Trophoblast cell (in vitro differentiated cells and primary cell): ENCODE results near the gene CELSR3.

Source experiments
- DNase-seq, 2 donors: peaks; one replicate each; pipeline ENCODE4 v3.0.0-alpha.2; 2016
- H2AFZ ChIP-seq: 2 replicates; pipeline ENCODE4 v1.6.1; 2013; ENCODE audit warnings: low read length, moderate library complexity, mild to moderate bottlenecking; ENCODE audit not compliant: insufficient read depth, poor library complexity
- H2AK5ac ChIP-seq: 2 replicates; pipeline ENCODE4 v1.6.1; 2013; ENCODE audit warnings: mild to moderate bottlenecking, low read length
- H2BK120ac ChIP-seq: 2 replicates; pipeline ENCODE4 v1.6.1; 2013; ENCODE audit warnings: low read length, mild to moderate bottlenecking, moderate library complexity; ENCODE audit not compliant: insufficient read depth, poor library complexity
- H2BK12ac ChIP-seq: 2 replicates; pipeline ENCODE4 v1.6.1; 2013; ENCODE audit warnings: mild to moderate bottlenecking, low read length, moderate library complexity
- H2BK5ac ChIP-seq: 2 replicates; pipeline ENCODE4 v1.6.1; 2013; ENCODE audit warnings: low read length, low read depth, moderate library complexity, mild to moderate bottlenecking; ENCODE audit not compliant: poor library complexity
- H3K14ac ChIP-seq: 2 replicates; pipeline ENCODE4 v1.6.1; 2013; ENCODE audit warnings: mild to moderate bottlenecking, low read length
- H3K18ac ChIP-seq: 2 replicates; pipeline ENCODE4 v1.6.1; 2013; ENCODE audit warnings: mild to moderate bottlenecking, low read length
- H3K23ac ChIP-seq: 2 replicates; pipeline ENCODE4 v1.6.1; 2013; ENCODE audit warnings: low read length
- H3K27ac ChIP-seq: 2 replicates; pipeline ENCODE4 v1.5.1; 2013; ENCODE audit warnings: low read depth, mild to moderate bottlenecking, inconsistent platforms, low read length, moderate library complexity
- H3K27me3 ChIP-seq: 2 replicates; pipeline ENCODE4 v1.6.1; 2013; ENCODE audit warnings: inconsistent platforms, mild to moderate bottlenecking, low read length, moderate library complexity; ENCODE audit not compliant: insufficient read depth
- H3K36me3 ChIP-seq, 2 experiments: 1 replicate in 1 of 2; 2 replicates in 1 of 2; pipeline ENCODE4 v1.6.1; 2013; ENCODE audit warnings: low read length in 2 of 2, mild to moderate bottlenecking in 2 of 2, moderate library complexity in 1 of 2; ENCODE audit not compliant: insufficient read depth in 2 of 2, control insufficient read depth in 1 of 2
- H3K4ac ChIP-seq: 2 replicates; pipeline ENCODE4 v1.6.1; 2013; ENCODE audit warnings: low read depth, mild to moderate bottlenecking, low read length, moderate library complexity
- H3K4me1 ChIP-seq, 2 experiments: 1 replicate in 1 of 2; 2 replicates in 1 of 2; pipeline ENCODE4 v1.6.1; 2013; ENCODE audit warnings: low read length in 2 of 2, mild to moderate bottlenecking in 2 of 2, moderate library complexity in 1 of 2; ENCODE audit not compliant: insufficient read depth in 2 of 2, control insufficient read depth in 1 of 2
- H3K4me2 ChIP-seq: 2 replicates; pipeline ENCODE4 v1.6.1; 2013; ENCODE audit warnings: inconsistent platforms, mild to moderate bottlenecking, low read length, moderate library complexity
- H3K4me3 ChIP-seq: 2 replicates; pipeline ENCODE4 v1.5.1; 2013; ENCODE audit warnings: mild to moderate bottlenecking, low read depth, low read length, inconsistent platforms
- H3K79me1 ChIP-seq: one replicate; pipeline ENCODE4 v1.6.1; 2013; ENCODE audit warnings: low read length
- H3K79me2 ChIP-seq: 2 replicates; pipeline ENCODE4 v1.6.1; 2013; ENCODE audit warnings: low read length, mild to moderate bottlenecking; ENCODE audit not compliant: control insufficient read depth, insufficient read depth, poor library complexity
- H3K9ac ChIP-seq: 2 replicates; pipeline ENCODE4 v1.6.1; 2013; ENCODE audit warnings: mild to moderate bottlenecking, low read length
- H3K9me3 ChIP-seq: 2 replicates; pipeline ENCODE4 v1.6.1; 2013; ENCODE audit warnings: low read depth, mild to moderate bottlenecking, control low read depth, inconsistent platforms, low read length; ENCODE audit not compliant: insufficient read depth
- H4K12ac ChIP-seq: 2 replicates; pipeline ENCODE4 v1.6.1; 2013; ENCODE audit warnings: low read depth, mild to moderate bottlenecking, low read length, moderate library complexity
- H4K8ac ChIP-seq: 2 replicates; pipeline ENCODE4 v1.6.1; 2013; ENCODE audit warnings: low read depth, mild to moderate bottlenecking, low read length, moderate library complexity
- H4K91ac ChIP-seq: one replicate; pipeline ENCODE4 v1.6.1; 2013; ENCODE audit warnings: low read depth, mild to moderate bottlenecking, low read length, moderate library complexity
- WGBS: extraction: QIAGEN DNeasy Blood & Tissue Kit; methylation state at CpG from one replicate; pipeline ENCODE4 v1.1.7; 2013; ENCODE audit warnings: missing lambda C conversion rate; ENCODE audit not compliant: insufficient read length, insufficient coverage; ENCODE audit errors: extremely low coverage; 5-methylcytosine and 5-hydroxymethylcytosine counted together

Gene CELSR3

DNA sequence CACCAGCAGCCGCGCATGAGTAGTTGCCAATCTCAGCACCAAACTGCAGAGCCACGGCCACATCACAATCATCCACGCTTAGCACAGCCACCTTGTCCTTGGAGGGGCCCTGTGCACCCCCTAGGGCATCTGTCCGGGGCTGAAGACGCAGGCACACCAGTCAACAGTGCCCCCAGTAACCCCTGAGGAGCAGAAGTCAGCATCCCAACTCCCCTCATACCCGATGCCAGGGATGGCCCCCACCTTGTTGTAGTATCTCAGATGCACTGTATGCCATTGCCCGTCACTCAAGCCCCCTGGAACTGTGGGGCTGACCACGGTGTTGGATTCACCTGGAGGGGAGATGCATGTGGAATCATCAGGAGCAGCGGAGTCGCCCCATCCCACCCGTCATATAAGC, 7.6 kb downstream of the CELSR3 start:
- Histone ChIP-seq H3K9me3 (peaks cover 22% of the 10 kb centered on the region), H2BK12ac (no peak overlapping the region), H3K79me1 (no peaks in the 10 kb centered on the region), H3K79me2 (no peaks in the 10 kb centered on the region), H3K9ac (no peak overlapping the region), H2BK5ac (no peak overlapping the region), H3K23ac (no peak overlapping the region), H4K91ac (no peak overlapping the region), H2AK5ac (no peak overlapping the region), H3K27me3 (no peaks in the 10 kb centered on the region), H2BK120ac (no peak overlapping the region), H2AFZ (no peak overlapping the region), H4K12ac (no peak overlapping the region), H3K4me1 (peaks cover 4 to 9% of the 10 kb centered on the region in 2 experiments), H4K8ac (no peak overlapping the region), H3K4me3 (no peak overlapping the region), H3K4ac (no peak overlapping the region), H3K4me2 (no peak overlapping the region), H3K36me3 (no peaks in the 10 kb centered on the region), H3K18ac (no peak overlapping the region), H3K14ac (no peak overlapping the region), H3K27ac (no peak overlapping the region)
- WGBS = no CpG with 5 or more reads among the region's 12 CpGs
- DNase-seq = no peak

DNA sequence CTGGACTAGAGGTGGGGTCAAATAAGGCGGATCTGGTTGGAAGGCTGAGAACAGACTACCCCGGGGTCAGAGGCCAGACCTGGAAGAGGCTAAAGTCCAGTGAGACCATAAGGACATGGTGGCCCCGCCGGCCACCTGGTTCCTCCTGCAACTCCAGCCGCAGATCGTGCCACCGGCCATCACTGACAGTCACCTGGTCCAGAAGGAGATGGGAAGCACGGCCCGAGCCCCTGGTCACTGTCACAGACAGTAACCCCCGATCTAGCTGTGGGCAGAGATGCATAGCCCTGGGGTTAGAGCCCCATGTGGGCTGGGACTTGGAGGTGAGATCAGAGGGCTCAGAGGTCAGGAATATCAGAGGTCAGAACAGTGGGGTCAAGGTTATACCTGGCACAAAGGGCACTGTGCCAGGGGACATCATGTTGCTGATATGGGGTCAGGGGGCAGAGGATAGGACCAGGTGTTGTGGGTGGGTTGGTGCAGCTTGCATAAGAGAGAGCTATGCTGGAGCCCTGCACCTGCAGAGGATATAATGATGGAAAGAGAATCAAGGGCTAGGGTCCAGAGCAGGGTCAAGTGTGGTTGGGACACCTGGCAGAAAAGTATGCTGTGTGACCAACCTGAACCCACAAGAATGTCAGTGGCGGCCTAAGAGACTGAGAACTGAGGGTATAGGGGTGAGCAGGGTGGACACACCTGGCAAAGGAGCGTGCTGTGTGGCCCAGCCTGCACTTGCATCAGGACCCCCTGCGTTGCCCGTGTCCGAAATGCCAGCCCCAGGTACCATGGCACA, 9.6 kb downstream of the CELSR3 start:
- H3K9ac ChIP-seq = no peak overlapping the region
- peaks cover 12% of the 10 kb centered on the region for H3K9me3 ChIP-seq
- no peak overlapping the region for H3K27ac ChIP-seq
- no peak overlapping the region for H2BK12ac ChIP-seq
- no peak overlapping the region for H3K23ac ChIP-seq
- H3K79me2 ChIP-seq = no peaks in the 10 kb centered on the region
- DNase-seq = no peak
- H3K14ac ChIP-seq = no peak overlapping the region
- no peaks in the 10 kb centered on the region for H3K27me3 ChIP-seq
- H2BK120ac ChIP-seq = no peak overlapping the region
- peaks cover 4 to 9% of the 10 kb centered on the region in 2 experiments for H3K4me1 ChIP-seq
- H2AK5ac ChIP-seq = no peak overlapping the region
- H2AFZ ChIP-seq = no peak overlapping the region
- no peak overlapping the region for H3K4ac ChIP-seq
- H4K8ac ChIP-seq = no peak overlapping the region
- H4K12ac ChIP-seq = no peak overlapping the region
- no peak overlapping the region for H3K4me2 ChIP-seq
- no peaks in the 10 kb centered on the region for H3K36me3 ChIP-seq
- H3K18ac ChIP-seq = no peak overlapping the region
- H3K4me3 ChIP-seq = no peak overlapping the region
- H3K79me1 ChIP-seq = no peaks in the 10 kb centered on the region
- no CpG with 5 or more reads among the region's 15 CpGs for WGBS
- H2BK5ac ChIP-seq = no peak overlapping the region
- no peak overlapping the region for H4K91ac ChIP-seq

DNA sequence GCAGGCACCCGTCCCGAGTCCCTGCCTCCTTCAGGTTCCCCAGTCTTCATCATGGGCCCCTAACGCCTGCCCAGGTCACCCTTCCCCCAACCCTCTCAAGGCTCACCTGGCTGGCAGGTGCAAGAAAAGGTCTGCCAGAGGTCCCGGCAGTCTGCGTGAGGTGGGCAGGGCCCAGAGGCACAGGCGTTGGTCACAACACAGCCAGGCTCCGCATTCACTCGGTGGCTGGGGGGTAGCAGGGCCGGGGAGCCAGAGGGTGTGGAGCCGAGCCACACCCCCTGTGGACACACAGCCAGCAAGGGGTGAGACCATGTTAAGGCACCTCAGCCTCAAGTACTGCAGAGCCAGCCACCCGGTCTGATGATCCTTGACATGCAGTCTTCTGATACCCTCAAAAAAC, 10.9 kb downstream of the CELSR3 start:
- H3K4ac ChIP-seq = no peak overlapping the region
- no peak overlapping the region for H2BK12ac ChIP-seq
- peaks cover 8% of the 10 kb centered on the region for H3K9me3 ChIP-seq
- H3K4me2 ChIP-seq = no peak overlapping the region
- no peak overlapping the region for H3K18ac ChIP-seq
- no peak for DNase-seq
- H2BK120ac ChIP-seq = no peak overlapping the region
- no peak overlapping the region for H2AFZ ChIP-seq
- peaks cover 4 to 8% of the 10 kb centered on the region in 2 experiments for H3K4me1 ChIP-seq
- H3K79me2 ChIP-seq = no peaks in the 10 kb centered on the region
- no peak overlapping the region for H4K91ac ChIP-seq
- no peak overlapping the region for H3K4me3 ChIP-seq
- H3K23ac ChIP-seq = no peak overlapping the region
- H4K12ac ChIP-seq = no peak overlapping the region
- H3K36me3 ChIP-seq = no peaks in the 10 kb centered on the region
- no peak overlapping the region for H2BK5ac ChIP-seq
- no CpG with 5 or more reads among the region's 11 CpGs for WGBS
- H3K9ac ChIP-seq = no peak overlapping the region
- no peaks in the 10 kb centered on the region for H3K79me1 ChIP-seq
- no peaks in the 10 kb centered on the region for H3K27me3 ChIP-seq
- H2AK5ac ChIP-seq = no peak overlapping the region
- H4K8ac ChIP-seq = no peak overlapping the region
- no peak overlapping the region for H3K27ac ChIP-seq
- no peak overlapping the region for H3K14ac ChIP-seq

DNA sequence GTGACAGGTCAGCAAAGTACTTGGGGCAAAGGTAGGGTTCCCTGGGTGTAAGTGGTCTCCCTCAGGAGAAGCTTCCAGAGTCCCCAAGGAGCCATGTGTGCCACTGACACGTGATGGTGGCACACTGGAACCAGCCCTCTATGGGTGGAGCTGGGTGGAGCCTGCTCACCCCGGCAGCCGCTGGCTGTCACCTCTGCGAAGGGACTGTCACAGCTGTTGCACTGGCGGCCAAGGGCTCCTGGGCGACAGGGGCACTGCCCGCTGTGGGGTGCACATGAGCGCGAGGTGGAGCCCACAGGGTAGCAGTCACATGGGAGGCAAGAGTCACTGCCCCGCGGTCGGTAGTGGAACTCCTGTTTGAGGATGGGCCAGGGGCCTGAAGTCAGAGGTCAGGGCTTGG, 12.0 kb downstream of the CELSR3 start:
- H2BK5ac ChIP-seq = no peak overlapping the region
- WGBS = no CpG with 5 or more reads among the region's 12 CpGs

More for the DNA sequence above, 12.0 kb downstream of the CELSR3 start:
- Histone ChIP-seq H4K12ac (no peak overlapping the region), H3K36me3 (peaks cover 0 to 4% of the 10 kb centered on the region in 2 experiments), H3K4me3 (no peak overlapping the region), H3K18ac (no peak overlapping the region), H3K27ac (no peak overlapping the region), H3K4me2 (no peak overlapping the region), H3K9me3 (peaks cover 4% of the 10 kb centered on the region), H2BK120ac (no peak overlapping the region), H3K79me2 (no peaks in the 10 kb centered on the region), H3K27me3 (no peaks in the 10 kb centered on the region), H3K4ac (no peak overlapping the region), H2AK5ac (no peak overlapping the region), H3K23ac (no peak overlapping the region), H3K4me1 (peaks cover 0 to under 1% of the 10 kb centered on the region in 2 experiments), H4K91ac (no peak overlapping the region), H3K9ac (no peak overlapping the region), H2BK12ac (no peak overlapping the region), H4K8ac (no peak overlapping the region), H3K14ac (no peak overlapping the region), H2AFZ (no peak overlapping the region), H3K79me1 (no peaks in the 10 kb centered on the region)
- no peak for DNase-seq
